BLaER1 treated with 17β-estradiol and CSF1 and Interleukin-3, amounts not matched to agents 10 nM and 100 nM (cell line): Measurements from ENCODE around the gene RPL39.
A peak's percentile ranks its signal among the peaks of the same experiment; 100 is the strongest.

Experiments
- H3K27ac ChIP-seq, 11 experiments: shearing (Covaris generic); formaldehyde crosslinking; 2 replicates each; pipeline ENCODE4 v1.8.1; 2022
- H3K27me3 ChIP-seq, 11 experiments: shearing (Covaris generic); formaldehyde crosslinking; 2 replicates each; pipeline ENCODE4 v1.8.1; 2022
- H3K36me3 ChIP-seq, 11 experiments: shearing (Covaris generic); formaldehyde crosslinking; 2 replicates each; pipeline ENCODE4 v1.8.1; 2022
- H3K4me1 ChIP-seq, 10 experiments: shearing (Covaris generic); formaldehyde crosslinking; 2 replicates each; pipeline ENCODE4 v1.8.1; 2022
- H3K4me2 ChIP-seq, 11 experiments: shearing (Covaris generic); formaldehyde crosslinking; 2 replicates each; pipeline ENCODE4 v1.8.1; 2022
- H3K4me3 ChIP-seq, 10 experiments: shearing (Covaris generic); formaldehyde crosslinking; 2 replicates each; pipeline ENCODE4 v1.8.1; 2022
- H3K9ac ChIP-seq, 11 experiments: shearing (Covaris generic); formaldehyde crosslinking; 2 replicates each; pipeline ENCODE4 v1.8.1; 2022
- H3K9me3 ChIP-seq, 11 experiments: shearing (Covaris generic); formaldehyde crosslinking; replicated peaks in 1 of 11; 2 replicates each; pipeline ENCODE4 v1.8.1; 2022
- H4K20me1 ChIP-seq, 11 experiments: shearing (Covaris generic); formaldehyde crosslinking; 2 replicates each; pipeline ENCODE4 v1.8.1; 2022
- Cebpa-rat ChIP-seq, 11 experiments: shearing (Covaris generic); IDR thresholded peaks; 2 replicates each; pipeline ENCODE4 v1.8.1; 2022

The RPL39 gene

GRCh38 chrX:119759248-119759766 lies 32.1 kb downstream of the RPL39 start:
- H3K4me3 ChIP-seq, result peak overlapping the region; percentile 53 to 78 (median 64)
- peak overlapping the region; percentile 53 to 77 (median 70) for H3K9ac ChIP-seq

GRCh38 chrX:119758731-119759247 lies 32.6 kb downstream of the RPL39 start:
- Histone ChIP-seq H3K27me3 (0 out of 22 replicates have a peak, but pooled peaks cover 0 to 8% (median 0%) of the 10 kb centered on the region in 11 experiments), H3K36me3 (no peaks in the 10 kb centered on the region), H3K4me3 (peak overlapping the region; percentile 53 to 78 (median 64)), H4K20me1 (peaks cover 0 to 10% (median 0%) of the 10 kb centered on the region in 11 experiments; a peak in 6 of 22 replicates), H3K27ac (peak overlapping the region in 9 of 11 experiments; percentile 27 to 83 (median 77); a peak in 18 of 22 replicates), H3K9me3 (no peaks in the 10 kb centered on the region), H3K9ac (peak overlapping the region; percentile 53 to 77 (median 70)), H3K4me2 (peak overlapping the region; percentile 79 to 97 (median 94)), H3K4me1 (peaks cover 72 to 99% (median 91%) of the 10 kb centered on the region in 10 experiments)
- TF ChIP-seq Cebpa-rat (IDR thresholded peaks at IDR 0.05), result no peak

More at GRCh38 chrX:119759248-119759766, 32.1 kb downstream of the RPL39 start:
- no peak for TF ChIP-seq Cebpa-rat (IDR thresholded peaks at IDR 0.05)
- Histone ChIP-seq H3K4me2 (peak overlapping the region; percentile 79 to 97 (median 94)), H3K36me3 (no peaks in the 10 kb centered on the region), H4K20me1 (peaks cover 0 to 10% (median 0%) of the 10 kb centered on the region in 11 experiments; a peak in 6 of 22 replicates), H3K9me3 (no peaks in the 10 kb centered on the region), H3K27me3 (0 out of 22 replicates have a peak, but pooled peaks cover 0 to 8% (median 0%) of the 10 kb centered on the region in 11 experiments), H3K27ac (peak overlapping the region in 10 of 11 experiments; percentile 45 to 83 (median 76); a peak in 17 of 22 replicates), H3K4me1 (peaks cover 75 to 99% (median 92%) of the 10 kb centered on the region in 10 experiments)

- TF ChIP-seq Cebpa-rat (IDR thresholded peaks at IDR 0.05), result no peak
- Histone ChIP-seq H3K27ac (peak within 1 kb of the TSS; percentile 45 to 83 (median 77); a peak in 19 of 22 replicates), H3K9ac (peak within 1 kb of the TSS; percentile 53 to 77 (median 70)), H3K27me3 (0 out of 22 replicates have a peak, but pooled peaks cover 0 to 8% (median 0%) of the 10 kb centered on the region in 11 experiments), H3K4me3 (peak within 1 kb of the TSS; percentile 53 to 78 (median 64)), H3K4me1 (peaks cover 65 to 99% (median 91%) of the 10 kb centered on the region in 10 experiments), H3K9me3 (no peaks in the 10 kb centered on the region), H3K4me2 (peak within 1 kb of the TSS; percentile 79 to 97 (median 94)), H4K20me1 (peaks cover 0 to 10% (median 0%) of the 10 kb centered on the region in 11 experiments; a peak in 6 of 22 replicates), H3K36me3 (no peaks in the 10 kb centered on the region)
Observed at GRCh38 chrX:119757979-119758730, 33.3 kb downstream of the RPL39 start, which contains the start of gene SOWAHD. SOWAHD (plus strand) TSS chrX:119758588; CDS start chrX:119758668, 80 bp downstream.

- peak overlapping the region; percentile 53 to 77 (median 70); a peak in 18 of 22 replicates for H3K9ac ChIP-seq
Observed at GRCh38 chrX:119757646-119757978, 33.8 kb downstream of the RPL39 start.

GRCh38 chrX:119756926-119757635 lies 34.3 kb downstream of the RPL39 start:
- H3K27ac ChIP-seq, result peak overlapping the region; percentile 48 to 83 (median 77); a peak in 20 of 22 replicates
- peak overlapping the region; percentile 79 to 97 (median 94) for H3K4me2 ChIP-seq

More at GRCh38 chrX:119757646-119757978, 33.8 kb downstream of the RPL39 start:
- TF ChIP-seq Cebpa-rat (IDR thresholded peaks at IDR 0.05), result no peak
- Histone ChIP-seq H3K4me3 (peak overlapping the region in 9 of 10 experiments; percentile 53 to 78 (median 65); a peak in 16 of 20 replicates), H3K27me3 (0 out of 22 replicates have a peak, but pooled peaks cover 0 to 8% (median 0%) of the 10 kb centered on the region in 11 experiments), H3K4me2 (peak overlapping the region; percentile 79 to 97 (median 94)), H3K9me3 (no peaks in the 10 kb centered on the region), H3K36me3 (no peaks in the 10 kb centered on the region), H4K20me1 (peaks cover 0 to 10% (median 0%) of the 10 kb centered on the region in 11 experiments; a peak in 6 of 22 replicates), H3K27ac (peak overlapping the region in 9 of 11 experiments; percentile 65 to 83 (median 77); a peak in 17 of 22 replicates), H3K4me1 (peaks cover 60 to 96% (median 86%) of the 10 kb centered on the region in 10 experiments)

GRCh38 chrX:119755981-119756533 lies 35.4 kb downstream of the RPL39 start:
- Histone ChIP-seq H3K4me3 (peak overlapping the region in 5 of 10 experiments; percentile 7 to 36 (median 16); a peak in 5 of 20 replicates), H3K27ac (peak overlapping the region; percentile 55 to 83 (median 77)), H3K4me2 (peak overlapping the region; percentile 79 to 97 (median 94)), H3K9me3 (peaks cover 0 to 3% (median 0%) of the 10 kb centered on the region in 11 experiments; a peak in 3 of 22 replicates), H4K20me1 (peaks cover 0 to 10% (median 0%) of the 10 kb centered on the region in 11 experiments; a peak in 6 of 22 replicates), H3K36me3 (no peaks in the 10 kb centered on the region), H3K27me3 (0 out of 22 replicates have a peak, but pooled peaks cover 0 to 8% (median 0%) of the 10 kb centered on the region in 11 experiments), H3K4me1 (peaks cover 56 to 82% (median 73%) of the 10 kb centered on the region in 10 experiments), H3K9ac (peak overlapping the region; percentile 45 to 74 (median 67); a peak in 21 of 22 replicates)
- peak in 4 of 11 experiments; percentile 23 to 39 (median 30); a peak in 3 of 22 replicates for TF ChIP-seq Cebpa-rat (IDR thresholded peaks at IDR 0.05)

More at GRCh38 chrX:119756926-119757635, 34.3 kb downstream of the RPL39 start:
- Histone ChIP-seq H3K36me3 (no peaks in the 10 kb centered on the region), H3K9ac (peak overlapping the region; percentile 45 to 74 (median 70); a peak in 20 of 22 replicates), H3K4me3 (peak overlapping the region in 2 of 10 experiments; percentile 16 to 59; a peak in 2 of 20 replicates), H3K27me3 (0 out of 22 replicates have a peak, but pooled peaks cover 0 to 8% (median 0%) of the 10 kb centered on the region in 11 experiments), H3K9me3 (no peaks in the 10 kb centered on the region), H4K20me1 (peaks cover 0 to 10% (median 0%) of the 10 kb centered on the region in 11 experiments; a peak in 6 of 22 replicates), H3K4me1 (peaks cover 59 to 92% (median 83%) of the 10 kb centered on the region in 10 experiments)
- no peak for TF ChIP-seq Cebpa-rat (IDR thresholded peaks at IDR 0.05)

- no peak for TF ChIP-seq Cebpa-rat (IDR thresholded peaks at IDR 0.05)
- Histone ChIP-seq H3K9ac (no peak overlapping the region), H3K9me3 (peaks cover 0 to 15% (median 0%) of the 10 kb centered on the region in 11 experiments; a peak in 6 of 22 replicates), H3K27me3 (0 out of 22 replicates have a peak, but pooled peaks cover 0 to 2% (median 0%) of the 10 kb centered on the region in 11 experiments), H4K20me1 (peaks cover 0 to under 1% (median 0%) of the 10 kb centered on the region in 11 experiments; a peak in 2 of 22 replicates), H3K4me3 (no peak overlapping the region), H3K4me2 (peak overlapping the region in 6 of 11 experiments; percentile 35 to 56 (median 48); a peak in 10 of 22 replicates), H3K27ac (peak overlapping the region in 6 of 11 experiments; percentile 16 to 38 (median 25); a peak in 5 of 22 replicates), H3K36me3 (no peaks in the 10 kb centered on the region), H3K4me1 (peaks cover 36 to 59% (median 50%) of the 10 kb centered on the region in 10 experiments)
Observed at GRCh38 chrX:119753639-119754257, 37.7 kb downstream of the RPL39 start.
